ENCODE measurements around the gene TMEM213. TPM values are rescaled to one million over a fixed set of nuclear protein-coding genes. Genes with fewer than 3 reads are reported as not detected.

TMEM213 gene
- total RNA-seq, 8 experiments from 2014 or later, result 0.09 to 0.71 (median 0.20) TPM; not detected in 2

DNA sequence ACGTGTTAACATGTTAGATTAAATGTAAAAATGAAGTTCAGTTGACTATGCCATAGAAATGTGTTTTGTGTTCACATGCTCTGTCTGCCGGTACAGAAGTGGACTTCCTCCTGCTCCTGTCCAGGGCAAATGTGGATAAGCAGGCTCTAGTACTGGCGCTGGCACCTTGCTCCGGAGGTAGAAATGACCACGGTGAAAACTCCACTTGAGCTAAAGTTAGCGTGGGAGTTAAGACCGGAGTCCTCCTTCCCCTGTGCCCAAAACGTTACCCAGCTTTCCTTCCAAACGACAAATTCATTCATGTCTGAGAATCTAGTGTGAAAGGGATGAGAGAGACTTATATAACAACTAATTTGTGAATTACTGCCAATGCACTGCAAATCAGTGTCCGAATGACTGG is 35.2 kb downstream of the TMEM213 start:
- ATAC-seq (replicated peaks in 6 of 8), result no peak
- in situ Hi-C loops (cut with MboI; ENCODE audit: low pct_unique_long_range_greater_than_20kb in 2 of 9, low sequenced_read_pairs in 9 of 9, unreplicated experiment in 9 of 9), result no loop called here
- Histone ChIP-seq H3K4me1 (replicated peaks in 1 of 2) (no peaks in the 10 kb centered on the region), H3K27ac (no peak overlapping the region), H3K4me3 (no peak overlapping the region)
- WGBS, 10 experiments, result 54 to 100% (median 94%) methylated on average over 2 to 10 of the region's 10 CpGs; no CpG with 5 or more reads in 2 of the 10 experiments

DNA sequence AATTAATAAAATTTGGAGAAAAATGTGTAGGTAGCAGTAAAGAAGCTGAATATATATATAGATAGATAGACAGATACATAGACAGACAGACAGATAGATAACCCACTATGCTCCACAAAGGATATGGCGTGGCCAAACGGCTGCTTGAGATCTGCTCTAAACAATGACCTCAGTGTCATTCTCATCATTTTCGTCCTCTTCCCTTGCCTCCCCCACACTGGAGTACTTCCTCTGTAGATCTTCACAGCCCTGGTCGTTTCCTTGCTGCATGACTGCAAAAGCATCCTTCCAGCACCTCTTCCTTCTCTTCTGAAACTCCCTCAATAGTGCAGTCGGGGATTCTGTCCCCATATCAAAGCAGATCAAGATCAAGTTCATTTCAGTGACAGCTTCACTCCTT is 35.8 kb downstream of the TMEM213 start:
- Histone ChIP-seq H3K4me3 (no peak overlapping the region), H3K27ac (no peak overlapping the region), H3K4me1 (replicated peaks in 1 of 2) (no peaks in the 10 kb centered on the region)
- ATAC-seq (replicated peaks in 6 of 8), result no peak
- in situ Hi-C loops (cut with MboI; ENCODE audit: low pct_unique_long_range_greater_than_20kb in 2 of 9, low sequenced_read_pairs in 9 of 9, unreplicated experiment in 9 of 9), result no loop called here
- WGBS, 10 experiments, result 41 to 90% (median 83%) methylated on average over 1 to 5 of the region's 5 CpGs; no CpG with 5 or more reads in 1 of the 10 experiments

DNA sequence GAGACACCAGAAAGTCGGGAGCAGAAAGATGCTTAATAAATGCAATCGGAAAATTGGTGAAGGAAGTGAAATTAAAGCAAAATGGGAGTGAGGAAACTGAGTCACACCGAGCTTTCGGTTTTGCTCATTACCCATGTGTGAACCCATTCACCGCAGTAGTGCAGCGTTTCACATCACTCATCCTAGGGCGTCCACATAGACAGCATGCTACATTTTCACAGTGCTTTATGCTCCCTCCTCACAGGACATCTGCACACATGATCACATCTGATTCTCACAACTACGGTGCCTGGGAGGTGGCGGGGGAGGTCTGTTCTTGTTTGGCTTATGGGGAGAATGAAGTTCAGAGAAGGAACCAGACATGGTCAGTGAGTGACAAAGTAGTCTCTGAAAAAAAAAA is 36.8 kb downstream of the TMEM213 start:
- 40 to 100% (median 91%) methylated on average over 1 to 8 of the region's 9 CpGs; no CpG with 5 or more reads in 2 of the 10 experiments for WGBS, 10 experiments
- Histone ChIP-seq H3K4me1 (replicated peaks in 1 of 2) (no peaks in the 10 kb centered on the region), H3K4me3 (no peak overlapping the region), H3K27ac (no peak overlapping the region)
- in situ Hi-C loops (cut with MboI; ENCODE audit: low pct_unique_long_range_greater_than_20kb in 2 of 9, low sequenced_read_pairs in 9 of 9, unreplicated experiment in 9 of 9), result no loop called here
- no peak for ATAC-seq (replicated peaks in 6 of 8)

DNA sequence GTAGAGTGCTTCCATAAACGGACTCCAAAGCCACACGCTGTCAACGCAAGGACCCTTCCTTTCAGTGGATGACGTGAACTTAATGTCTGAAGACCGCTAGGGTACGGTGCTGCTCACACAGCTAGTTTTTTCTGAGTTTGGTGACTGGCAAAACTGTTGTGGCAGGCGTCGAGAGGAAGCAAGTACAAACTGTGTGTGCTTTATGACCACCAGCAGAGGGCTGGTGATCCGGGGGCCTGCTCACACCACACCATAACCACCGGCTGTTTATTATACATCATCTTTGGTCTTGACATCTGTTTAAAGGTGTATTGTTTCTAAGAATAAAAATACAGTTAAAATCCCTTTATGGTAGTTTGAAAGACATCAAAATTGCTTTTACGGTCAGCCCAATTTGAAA is 37.3 kb downstream of the TMEM213 start:
- no peak overlapping the region for H3K27ac ChIP-seq
- 67 to 100% (median 90%) methylated on average over 1 to 11 of the region's 11 CpGs; no CpG with 5 or more reads in 1 of the 10 experiments for WGBS, 10 experiments
- in situ Hi-C loops (cut with MboI; ENCODE audit: low pct_unique_long_range_greater_than_20kb in 2 of 9, low sequenced_read_pairs in 9 of 9, unreplicated experiment in 9 of 9), result no loop called here
- H3K4me1 ChIP-seq (replicated peaks in 1 of 2), result no peaks in the 10 kb centered on the region
- no peak for ATAC-seq (replicated peaks in 6 of 8)
- H3K4me3 ChIP-seq, result no peak overlapping the region

DNA sequence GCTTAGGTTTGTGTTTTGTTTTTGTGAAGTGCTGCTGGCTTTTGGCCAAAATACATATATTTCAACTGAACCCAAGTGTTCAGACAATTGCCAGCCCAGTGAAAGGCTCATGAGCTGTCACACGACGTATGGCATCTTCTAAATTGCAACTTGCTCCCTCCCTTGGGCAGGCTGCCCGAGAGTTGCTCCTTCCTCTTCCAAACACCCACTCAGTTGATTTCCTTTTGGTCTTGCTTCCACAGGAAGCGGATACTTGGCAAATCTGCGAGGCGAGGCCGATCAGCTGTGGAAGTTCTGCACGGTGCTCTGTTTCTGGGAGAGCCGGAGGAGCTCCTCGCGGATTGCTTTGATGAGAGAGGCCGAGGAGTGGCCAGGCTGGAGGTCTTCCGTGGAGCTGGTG is 39.8 kb downstream of the TMEM213 start:
- no peak overlapping the region for H3K27ac ChIP-seq

DNA sequence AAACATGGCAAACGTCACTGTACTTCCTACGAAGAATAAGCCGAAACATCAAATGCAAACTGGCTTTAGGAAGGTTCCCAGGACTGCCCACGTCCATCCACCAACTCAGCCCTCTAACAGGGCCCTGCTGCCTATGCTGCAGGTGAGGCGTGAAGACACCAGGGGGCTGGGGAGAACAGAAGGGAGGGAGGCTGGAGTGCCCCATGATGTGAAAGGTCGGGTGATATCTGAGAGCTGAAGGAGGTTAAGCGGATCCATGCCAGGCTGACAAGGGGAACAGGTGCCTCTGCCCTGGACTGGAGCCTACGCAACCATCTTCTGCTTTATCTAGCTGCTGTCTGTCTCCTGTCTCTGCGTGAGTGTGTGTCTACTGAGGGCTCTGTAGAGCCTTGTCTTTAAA is 40.4 kb downstream of the TMEM213 start:
- WGBS, 10 experiments, result 62 to 100% (median 100%) methylated on average over 1 to 8 of the region's 9 CpGs; no CpG with 5 or more reads in 4 of the 10 experiments
- Histone ChIP-seq H3K4me1 (replicated peaks in 1 of 2) (no peaks in the 10 kb centered on the region), H3K4me3 (no peak overlapping the region), H3K27ac (no peak overlapping the region)
- in situ Hi-C loops (cut with MboI; ENCODE audit: low pct_unique_long_range_greater_than_20kb in 2 of 9, low sequenced_read_pairs in 9 of 9, unreplicated experiment in 9 of 9), result no loop called here
- no peak for ATAC-seq (replicated peaks in 6 of 8)

More for the DNA sequence above, 39.8 kb downstream of the TMEM213 start:
- no peaks in the 10 kb centered on the region for H3K4me1 ChIP-seq (replicated peaks in 1 of 2)
- peak in 1 of 8 experiments; percentile 39 for ATAC-seq (replicated peaks in 6 of 8)
- H3K4me3 ChIP-seq, result no peak overlapping the region
- in situ Hi-C loops (cut with MboI; ENCODE audit: low pct_unique_long_range_greater_than_20kb in 2 of 9, low sequenced_read_pairs in 9 of 9, unreplicated experiment in 9 of 9), result no loop called here
- WGBS, 10 experiments, result 73 to 100% (median 97%) methylated on average over 2 to 10 of the region's 13 CpGs; no CpG with 5 or more reads in 3 of the 10 experiments

DNA sequence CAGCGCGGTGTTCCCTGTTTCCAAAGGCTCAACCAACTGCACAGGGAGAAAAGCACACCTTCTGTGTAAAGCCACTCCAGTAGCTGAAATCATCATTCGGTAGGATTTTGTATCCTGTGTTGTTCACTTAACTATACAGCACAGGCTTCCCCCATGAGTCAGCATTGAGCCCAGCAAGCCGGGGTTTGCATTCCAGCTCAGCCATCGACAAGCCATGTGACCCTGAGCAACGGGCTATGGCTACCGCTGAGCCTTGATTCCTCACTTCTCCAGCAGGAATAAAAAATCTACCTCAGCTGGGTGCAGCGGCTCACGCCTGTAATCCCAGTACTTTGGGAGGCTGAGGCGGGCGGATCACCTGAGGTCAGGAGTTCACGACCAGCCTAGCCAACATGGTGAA is 44.3 kb downstream of the TMEM213 start:
- H3K27ac ChIP-seq, result no peak overlapping the region
- 70 to 100% (median 91%) methylated on average over 2 to 9 of the region's 12 CpGs; no CpG with 5 or more reads in 4 of the 10 experiments for WGBS, 10 experiments
- H3K4me3 ChIP-seq, result no peak overlapping the region
- in situ Hi-C loops (cut with MboI; ENCODE audit: low pct_unique_long_range_greater_than_20kb in 2 of 9, low sequenced_read_pairs in 9 of 9, unreplicated experiment in 9 of 9), result no loop called here
- H3K4me1 ChIP-seq (replicated peaks in 1 of 2), result no peaks in the 10 kb centered on the region
- peak in 5 of 8 experiments; percentile 62 to 90 (median 82) for ATAC-seq (replicated peaks in 6 of 8)

DNA sequence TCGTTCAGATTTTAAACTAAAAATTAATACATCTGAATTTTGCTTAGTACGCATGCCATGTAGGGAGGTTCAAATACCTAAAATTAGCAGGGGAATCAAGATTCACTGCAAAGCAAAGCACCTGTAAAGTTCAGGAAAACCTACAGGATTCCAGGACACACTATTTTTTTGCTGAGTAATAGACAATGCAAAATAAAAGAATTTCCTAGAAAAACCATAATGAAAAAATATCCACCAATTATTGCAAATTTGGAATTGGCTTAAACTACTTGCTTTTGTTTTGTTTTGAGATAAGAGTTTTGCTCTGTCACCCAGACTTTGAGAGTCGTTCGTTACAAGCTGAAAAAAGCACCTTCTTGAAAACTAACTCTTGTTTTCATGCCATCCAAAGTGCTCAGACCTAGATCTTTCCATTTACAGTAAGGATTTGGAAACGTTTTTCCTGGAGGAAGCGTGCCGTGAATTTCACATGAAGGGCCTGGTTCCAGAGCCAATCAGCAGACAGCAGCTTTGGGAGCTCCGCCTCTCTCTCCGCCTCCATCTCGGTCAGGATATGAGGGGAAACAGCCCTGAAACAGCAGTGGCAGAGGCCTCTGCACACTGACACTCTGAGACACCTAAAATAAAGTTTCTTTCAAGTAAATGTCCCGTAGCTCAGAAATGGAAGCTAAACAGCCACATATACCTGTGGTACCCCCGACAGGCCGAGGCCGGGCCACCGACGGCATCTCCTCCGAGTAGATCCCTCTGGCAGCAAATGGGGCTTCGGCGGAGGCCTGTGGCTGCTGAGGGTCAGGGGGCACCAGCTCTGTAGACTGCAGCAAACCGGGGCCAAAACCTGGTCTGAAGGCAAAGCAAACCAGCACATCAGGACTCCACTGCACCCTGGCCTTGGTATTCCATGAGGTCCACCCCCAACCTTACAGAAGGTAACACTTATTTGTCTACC is 46.1 kb downstream of the TMEM213 start:
- no peak overlapping the region for H3K4me3 ChIP-seq
- H3K27ac ChIP-seq, result no peak overlapping the region
- ATAC-seq (replicated peaks in 6 of 8), result no peak
- H3K4me1 ChIP-seq (replicated peaks in 1 of 2), result peaks cover 4 to 10% of the 10 kb centered on the region in 2 donors
- WGBS, 10 experiments, result 53 to 98% (median 87%) methylated on average over 2 to 13 of the region's 20 CpGs
- in situ Hi-C loops (cut with MboI; ENCODE audit: low pct_unique_long_range_greater_than_20kb in 2 of 9, low sequenced_read_pairs in 9 of 9, unreplicated experiment in 9 of 9), result no loop called here

DNA sequence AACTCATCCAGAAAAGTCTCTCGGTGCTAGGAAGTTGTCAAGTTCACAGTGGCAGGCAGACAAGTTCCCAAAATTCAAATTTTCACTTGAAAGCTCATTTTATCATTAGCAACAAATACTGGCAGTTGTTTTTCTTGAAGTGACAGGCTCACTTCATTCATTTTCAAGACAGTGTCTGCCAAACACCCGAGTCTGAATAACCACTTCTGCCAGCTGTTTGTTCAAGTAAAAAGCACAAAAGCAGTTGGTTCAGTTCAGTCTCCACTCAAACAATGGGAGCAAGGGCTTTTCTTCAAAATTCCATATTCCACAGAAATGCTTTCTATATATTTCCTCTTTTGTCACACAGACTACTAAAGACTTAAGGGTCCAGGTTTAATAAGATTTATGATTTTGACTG is 47.9 kb downstream of the TMEM213 start:
- Histone ChIP-seq H3K4me1 (replicated peaks in 1 of 2) (peaks cover 4 to 10% of the 10 kb centered on the region in 2 donors), H3K27ac (no peak overlapping the region), H3K4me3 (no peak overlapping the region)
- WGBS, 10 experiments, result 29 to 83% (median 46%) methylated on average over 1 to 2 of the region's 2 CpGs; no CpG with 5 or more reads in 2 of the 10 experiments
- no peak for ATAC-seq (replicated peaks in 6 of 8)
- in situ Hi-C loops (cut with MboI; ENCODE audit: low pct_unique_long_range_greater_than_20kb in 2 of 9, low sequenced_read_pairs in 9 of 9, unreplicated experiment in 9 of 9), result no loop called here

DNA sequence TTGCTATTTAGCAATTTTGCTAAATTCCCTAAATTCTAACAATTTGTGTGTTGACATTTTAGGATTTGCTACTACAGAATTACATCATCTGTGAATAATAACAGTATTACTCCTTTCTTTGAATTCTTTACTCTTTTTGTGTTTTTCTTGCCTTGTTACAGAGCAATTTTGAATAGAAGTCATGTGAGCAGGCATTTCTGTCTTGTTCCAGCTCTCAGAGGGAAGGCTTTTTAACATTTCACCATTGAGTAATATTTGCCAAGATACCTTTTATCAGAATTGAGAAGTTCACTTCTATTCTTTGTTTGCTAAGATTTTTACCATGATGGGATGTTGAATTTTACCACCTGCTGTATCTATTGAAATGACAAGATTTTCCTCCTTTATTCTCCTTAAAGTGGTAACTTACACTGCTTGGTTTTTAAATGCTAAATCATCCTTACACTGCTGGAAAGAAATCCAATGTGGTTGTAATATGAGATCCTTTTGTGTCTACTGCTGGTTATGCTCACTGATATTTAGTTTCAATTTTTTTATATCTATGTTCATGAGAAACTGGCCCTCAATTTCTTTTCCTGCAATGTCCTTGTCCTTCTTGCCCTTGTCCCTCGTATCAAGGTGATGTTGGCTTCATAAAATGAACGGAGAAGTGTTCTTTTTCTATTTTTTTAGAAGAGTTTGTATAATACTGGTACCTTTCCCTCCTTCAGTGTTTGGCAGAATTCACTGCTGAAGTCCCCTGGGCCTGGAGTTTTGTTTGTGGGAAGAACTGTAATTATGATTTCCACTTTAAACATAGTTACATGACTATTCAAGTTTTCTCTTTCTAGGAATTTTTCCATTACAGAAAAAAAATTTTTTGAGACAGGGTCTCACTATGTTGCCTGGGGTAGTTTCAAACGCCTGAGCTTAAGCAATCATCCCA is 50.5 kb downstream of the TMEM213 start:
- peaks cover 4 to 10% of the 10 kb centered on the region in 2 donors for H3K4me1 ChIP-seq (replicated peaks in 1 of 2)
- in situ Hi-C loops (cut with MboI; ENCODE audit: low pct_unique_long_range_greater_than_20kb in 2 of 9, low sequenced_read_pairs in 9 of 9, unreplicated experiment in 9 of 9), result no loop called here
- no peak overlapping the region for H3K27ac ChIP-seq
- ATAC-seq (replicated peaks in 6 of 8), result peak in 1 of 8 experiments; percentile 59
- H3K4me3 ChIP-seq, result no peak overlapping the region
- 73 to 100% (median 96%) methylated on average over 1 to 3 of the region's 3 CpGs for WGBS, 10 experiments

DNA sequence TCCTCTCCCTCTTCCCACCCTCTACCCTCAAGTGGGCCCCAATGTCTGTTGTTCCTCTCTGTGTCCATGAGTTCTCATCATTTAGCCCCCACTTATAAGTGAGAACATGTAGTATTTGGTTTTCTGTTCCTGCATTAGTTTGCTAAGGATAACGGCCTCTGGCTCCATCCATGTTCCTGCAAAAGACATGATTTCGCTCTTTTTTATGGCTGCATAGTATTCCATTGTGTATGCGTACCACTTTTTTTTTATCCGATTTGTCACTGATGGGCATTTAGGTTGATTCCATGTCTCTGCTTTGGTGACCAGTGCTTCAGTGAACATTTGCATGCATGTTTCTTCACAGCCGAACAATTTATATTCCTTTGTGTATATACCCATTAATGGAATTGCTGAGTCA is 51.9 kb downstream of the TMEM213 start:
- peaks cover 4 to 10% of the 10 kb centered on the region in 2 donors for H3K4me1 ChIP-seq (replicated peaks in 1 of 2)
- no peak overlapping the region for H3K4me3 ChIP-seq
- in situ Hi-C loops (cut with MboI; ENCODE audit: low pct_unique_long_range_greater_than_20kb in 2 of 9, low sequenced_read_pairs in 9 of 9, unreplicated experiment in 9 of 9), result no loop called here
- WGBS, 10 experiments, result 89 to 100% (median 97%) methylated on average over 2 to 5 of the region's 5 CpGs
- ATAC-seq (replicated peaks in 6 of 8), result no peak
- peak overlapping the region in 1 of 2 donors; percentile 14 for H3K27ac ChIP-seq

DNA sequence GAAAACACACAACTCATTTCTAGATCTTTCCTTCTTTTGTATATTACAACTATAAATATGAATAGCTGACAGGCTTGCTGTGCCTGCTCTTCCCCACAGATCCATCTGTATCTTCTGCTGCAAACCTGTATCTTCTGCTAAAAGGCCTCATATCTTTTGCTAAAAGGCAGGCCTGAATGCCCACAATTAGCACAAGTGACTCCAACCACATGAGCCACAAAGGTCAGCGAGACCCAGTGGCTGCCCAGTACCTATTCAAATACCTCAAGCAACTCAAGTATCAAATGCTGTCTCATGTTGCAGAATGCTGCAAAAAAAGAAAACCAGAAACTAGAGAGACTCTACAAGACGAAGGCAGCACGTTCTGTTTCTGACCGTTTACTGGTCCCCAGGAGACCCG is 54.7 kb downstream of the TMEM213 start:
- Histone ChIP-seq H3K4me1 (replicated peaks in 1 of 2) (peaks cover 4 to 8% of the 10 kb centered on the region in 2 donors), H3K4me3 (no peak overlapping the region), H3K27ac (no peak overlapping the region)
- no peak for ATAC-seq (replicated peaks in 6 of 8)
- in situ Hi-C loops (cut with MboI; ENCODE audit: low pct_unique_long_range_greater_than_20kb in 2 of 9, low sequenced_read_pairs in 9 of 9, unreplicated experiment in 9 of 9), result no loop called here
- 83 to 100% (median 93%) methylated on average over 1 to 5 of the region's 5 CpGs; no CpG with 5 or more reads in 2 of the 10 experiments for WGBS, 10 experiments

DNA sequence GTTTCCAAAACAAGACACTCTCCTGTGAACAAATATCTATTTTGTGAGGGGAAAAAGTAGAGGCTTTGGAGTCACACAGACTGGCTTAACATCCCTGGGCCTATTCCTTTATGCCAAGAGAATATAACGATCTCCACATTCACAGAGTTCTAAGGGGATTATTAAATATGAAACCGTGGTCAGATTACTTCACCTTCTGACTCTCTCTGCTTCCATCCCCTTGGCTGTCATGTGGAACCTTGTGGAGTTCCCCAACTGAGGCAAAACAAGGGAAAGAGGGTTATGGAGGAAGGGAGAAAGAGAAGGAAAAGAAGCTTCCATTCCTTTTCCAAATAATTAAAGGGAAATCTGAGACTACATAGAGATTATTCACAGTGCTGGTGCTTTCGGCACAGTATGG is 55.7 kb downstream of the TMEM213 start:
- no peak overlapping the region for H3K27ac ChIP-seq
- ATAC-seq (replicated peaks in 6 of 8), result no peak
- H3K4me3 ChIP-seq, result no peak overlapping the region

More for the DNA sequence above, 55.7 kb downstream of the TMEM213 start:
- WGBS, 10 experiments, result 39 to 96% (median 76%) methylated on average over 1 to 3 of the region's 3 CpGs; no CpG with 5 or more reads in 1 of the 10 experiments
- in situ Hi-C loops (cut with MboI; ENCODE audit: low pct_unique_long_range_greater_than_20kb in 2 of 9, low sequenced_read_pairs in 9 of 9, unreplicated experiment in 9 of 9), result no loop called here
- H3K4me1 ChIP-seq (replicated peaks in 1 of 2), result peaks cover 2 to 4% of the 10 kb centered on the region in 2 donors

Data from motor neuron (in vitro differentiated cells).